GM12878 (cell line): ENCODE data around the gene ZNF200. TPM values are rescaled to one million over a fixed set of nuclear protein-coding genes. Genes with fewer than 3 reads are reported as not detected.
"Not testable (repeated sequence)": the region's sequence is repeated elsewhere in the genome, so short reads cannot be mapped to it uniquely, and the experiment has no call there.

ENCODE experiments used
- ATAC-seq: fragments of 200-7000 bp; cut with Tn5 transposase; 3 replicates; pipeline ENCODE4 v1.9.1; 2020; ENCODE audit warnings: mild to moderate bottlenecking, moderate library complexity
- BruUV-seq: library from RNA; stranded (reverse); fragments of 400-500 nt; replicated peaks from 2 replicates; lab custom pipeline; 2021; lab: Mats Ljungman, UMichigan
- CTCF ChIA-PET: fragments of 300-600 bp; sonication (Branson Sonifier 250); formaldehyde crosslinking; extraction: SDS; loops from one replicate; lab custom pipeline; 2021; ENCODE audit warnings: inconsistent platforms; lab: Yijun Ruan, JAX
- POLR2A ChIA-PET: fragments of 350-600 bp; formaldehyde crosslinking; extraction: SDS; loops from one replicate; lab custom pipeline; 2021; ENCODE audit warnings: inconsistent platforms; lab: Charles Lee
- RAD21 ChIA-PET: fragments of 300-600 bp; sonication (Branson Sonifier 250); formaldehyde crosslinking; loops from one replicate; lab custom pipeline; 2023; ENCODE audit warnings: antibody characterized with exemption; ENCODE audit not compliant: unreplicated experiment; lab: Charles Lee
- SMC1A ChIA-PET: fragments of 300-600 bp; sonication (Branson Sonifier 250); formaldehyde crosslinking; loops from one replicate; lab custom pipeline; 2023; ENCODE audit not compliant: unreplicated experiment, uncharacterized antibody; lab: Charles Lee
- DNase-seq: peaks from one replicate; pipeline ENCODE4 v3.0.0-alpha.2; 2011; ENCODE audit warnings: low read depth, low spot score
- FAIRE-seq: peaks from 3 replicates; lab custom pipeline; 2011; peaks lifted over from hg19 to GRCh38; lab: Jason Lieb, UNC
- H2AFZ ChIP-seq: 2 replicates; pipeline ENCODE4 v1.6.0; 2011; ENCODE audit warnings: low read depth, low read length, control low read depth; ENCODE audit not compliant: control insufficient read depth
- H3K27ac ChIP-seq: 2 replicates; pipeline ENCODE4 v1.5.1; 2011; ENCODE audit warnings: control low read depth; ENCODE audit not compliant: control insufficient read depth, insufficient read depth
- H3K27me3 ChIP-seq, 2 experiments: replicated peaks in 1 of 2; 2 replicates each; pipeline versions ENCODE4 v1.6.0 to v1.6.1; 2011; ENCODE audit warnings: low read length in 1 of 2; ENCODE audit not compliant: control insufficient read depth in 2 of 2, insufficient read depth in 2 of 2
- H3K36me3 ChIP-seq, 2 experiments: 2 replicates each; pipeline ENCODE4 v1.5.1; 2011; ENCODE audit warnings: low read length in 1 of 2; ENCODE audit not compliant: control insufficient read depth in 2 of 2, insufficient read depth in 2 of 2
- H3K4me1 ChIP-seq: 2 replicates; pipeline ENCODE4 v1.6.1; 2011; ENCODE audit warnings: mild to moderate bottlenecking, low read length, moderate library complexity, mixed read lengths; ENCODE audit not compliant: control insufficient read depth, insufficient read depth
- H3K4me2 ChIP-seq: 2 replicates; pipeline ENCODE4 v1.6.0; 2011; ENCODE audit warnings: control low read depth; ENCODE audit not compliant: control insufficient read depth, insufficient read depth
- H3K4me3 ChIP-seq: fragments of 200-600 bp; sonication (generic); 2 replicates; pipeline ENCODE4 v1.5.1; 2016
- H3K79me2 ChIP-seq: 2 replicates; pipeline ENCODE4 v1.6.0; 2011; ENCODE audit warnings: low read length; ENCODE audit not compliant: control insufficient read depth, insufficient read depth
- H3K9ac ChIP-seq: 2 replicates; pipeline ENCODE4 v1.8.0; 2011; ENCODE audit warnings: low read length, control low read depth, mixed read lengths; ENCODE audit not compliant: control insufficient read depth, insufficient read depth
- H3K9me3 ChIP-seq: replicated peaks from 3 replicates; pipeline ENCODE4 v1.5.1; 2011; ENCODE audit warnings: mild to moderate bottlenecking, low read length; ENCODE audit not compliant: control insufficient read depth, insufficient read depth
- H4K20me1 ChIP-seq: 2 replicates; pipeline ENCODE4 v1.6.0; 2011; ENCODE audit not compliant: control insufficient read depth, insufficient read depth
- MTA2 ChIP-seq: fragments of 450-650 bp; IDR thresholded peaks from 2 replicates; pipeline ENCODE4 v1.6.1; 2016; ENCODE audit warnings: low read depth, mild to moderate bottlenecking, moderate library complexity
- MYC ChIP-seq: IDR thresholded peaks from 2 replicates; pipeline ENCODE4 v1.6.1; 2011; ENCODE audit warnings: mild to moderate bottlenecking, low read length, moderate library complexity, inconsistent platforms; ENCODE audit not compliant: insufficient read depth, insufficient replicate concordance, insufficient read length, severe bottlenecking
- NFYB ChIP-seq: IDR thresholded peaks from 2 replicates; pipeline ENCODE4 v1.6.1; 2011; ENCODE audit warnings: low read depth, mild to moderate bottlenecking, low read length, improper control_type of control experiment, moderate library complexity; ENCODE audit not compliant: insufficient read depth
- POU2F2 ChIP-seq: IDR thresholded peaks from 3 replicates; pipeline ENCODE4 v1.6.1; 2011; ENCODE audit warnings: low read depth, mild to moderate bottlenecking, low read length, borderline replicate concordance
- RFX5 ChIP-seq: IDR thresholded peaks from 2 replicates; pipeline ENCODE4 v1.6.1; 2011; ENCODE audit warnings: low read depth, low read length, improper control_type of control experiment
- RUNX3 ChIP-seq: IDR thresholded peaks from 2 replicates; pipeline ENCODE4 v1.6.1; 2012; ENCODE audit warnings: low read length, inconsistent platforms
- SREBF2 ChIP-seq: IDR thresholded peaks from 2 replicates; pipeline ENCODE4 v1.6.1; 2012; ENCODE audit warnings: mild to moderate bottlenecking, low read length
- TBL1XR1 ChIP-seq: IDR thresholded peaks from 2 replicates; pipeline ENCODE4 v1.6.1; 2012; ENCODE audit warnings: low read depth, low read length, improper control_type of control experiment
- WGBS: methylation state at CpG from one replicate; pipeline ENCODE4 v1.1.6; 2016; ENCODE audit warnings: low lambda C conversion rate; ENCODE audit not compliant: insufficient replicate concordance, insufficient coverage; ENCODE audit errors: missing lambda C conversion rate; 5-methylcytosine and 5-hydroxymethylcytosine counted together
- in situ Hi-C: fragments of 300-500 bp; cut with MboI; formaldehyde crosslinking; loops from 9 replicates; pipeline ENCODE4 v1.14.3; 2018; ENCODE audit warnings: mixed read lengths
- intact Hi-C: fragments of 100-400 bp; cut with micrococcal nuclease; formaldehyde crosslinking; loops from one replicate; pipeline ENCODE4 v1.14.2; 2022; ENCODE audit not compliant: unreplicated experiment
- polyA plus RNA-seq, 11 experiments: library from polyadenylated mRNA; depleted of rRNA in 4 of 11; unstranded in 6 of 11; stranded (reverse) in 5 of 11; fragments of >200 nt; fragmentation: Nextera tagmentation in 4 of 11; fragmentation: Illumina TruSeq in 1 of 11; extraction: Ambion mirVana in 4 of 11; extraction: Trizol in 1 of 11; gene quantifications; 1 replicate in 1 of 11; 2 replicates in 10 of 11; pipeline versions ENCODE4 v1.2.1 to v1.2.3, GENCODE V29; 2011 to 2016; ENCODE audit warnings: inconsistent platforms in 2 of 11, missing spikeins in 2 of 11, low read depth in 1 of 11
- total RNA-seq, 4 experiments: library from RNA; depleted of rRNA in 3 of 4; stranded (reverse); fragments of >200 nt in 3 of 4; fragmentation: Illumina TruSeq in 1 of 4; extraction: Trizol in 1 of 4; gene quantifications; 2 replicates each; pipeline versions ENCODE4 v1.2.1 to v1.2.3, GENCODE V29; 2013 to 2021

Gene ZNF200
- total and polyA plus RNA-seq, 10 of the 15 experiments (the other 5 are each of a cell fraction or from before 2014, with no cell fraction given), result 4.0 to 13.9 (median 9.6) TPM

- TF ChIP-seq MYC, result no peak
- TF ChIP-seq SREBF2, result no peak
- no peak for TF ChIP-seq TBL1XR1
- TF ChIP-seq MTA2, result no peak
- no peak for TF ChIP-seq RFX5
- no peak for TF ChIP-seq RUNX3
Observed at GRCh38 chr16:3276679-3277078, 41.7 kb upstream of the ZNF200 start (continued).

- no peaks in the 10 kb centered on the region for H3K9me3 ChIP-seq
- no peak overlapping the region for H3K27ac ChIP-seq
- H2AFZ ChIP-seq, result no peak overlapping the region
- H3K36me3 ChIP-seq, result no peaks in the 10 kb centered on the region
- ATAC-seq, result no peak
- no peaks in the 10 kb centered on the region for H3K79me2 ChIP-seq
- BruUV-seq, result no TSS peak
- no peak overlapping the region for H3K4me3 ChIP-seq
- FAIRE-seq, result no peak
- H3K27me3 ChIP-seq, result no peaks in the 10 kb centered on the region
- ChIA-PET SMC1A (interaction anchor here (0.7 kb wide), 1 partner anchor 796 kb away, joined by 3 read pairs; no protein-coding TSS in a partner anchor), CTCF (no interaction called here), POLR2A (interaction anchor here (0.6 kb wide), 1 partner anchor 37 kb away, joined by 3 read pairs; no protein-coding TSS in a partner anchor), RAD21 (no interaction called here)
- TF ChIP-seq POU2F2, result no peak
- H4K20me1 ChIP-seq, result no peaks in the 10 kb centered on the region
- H3K4me2 ChIP-seq, result no peak overlapping the region
- in situ Hi-C loops, result no loop called here
- H3K4me1 ChIP-seq, result no peaks in the 10 kb centered on the region
- no peak overlapping the region for H3K9ac ChIP-seq
- intact Hi-C loops, result no loop called here
- DNase-seq, result no peak
Observed at GRCh38 chr16:3274947-3275346, 40.0 kb upstream of the ZNF200 start.

DNA sequence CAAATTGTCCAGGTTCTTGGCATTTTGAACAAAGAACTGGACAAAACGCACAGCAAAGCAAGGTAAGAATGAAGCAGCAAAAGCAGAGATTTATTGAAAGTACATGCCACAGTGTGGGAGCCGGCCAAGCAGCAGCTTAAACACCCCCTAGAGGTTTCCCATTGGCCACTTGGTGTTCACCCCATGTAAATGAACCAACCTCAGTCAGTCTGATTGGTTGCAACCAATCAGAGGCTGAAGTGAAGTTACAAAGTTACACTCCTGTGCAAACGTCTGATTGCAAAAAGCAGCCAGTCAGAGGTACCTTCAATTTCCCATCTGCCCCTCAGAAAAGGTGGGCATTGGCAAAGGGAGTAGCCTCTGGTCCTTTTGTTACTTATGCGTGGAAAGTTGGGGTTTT lies 39.5 kb upstream of the ZNF200 start:
- RAD21 ChIA-PET, result no interaction called here
- intact Hi-C loops (no loop called here), in situ Hi-C loops (no loop called here)
- Histone ChIP-seq H2AFZ (no peak overlapping the region), H3K9me3 (no peaks in the 10 kb centered on the region), H3K4me1 (no peaks in the 10 kb centered on the region), H3K27me3 (no peaks in the 10 kb centered on the region), H4K20me1 (no peaks in the 10 kb centered on the region), H3K4me2 (no peak overlapping the region), H3K4me3 (no peak overlapping the region), H3K79me2 (no peaks in the 10 kb centered on the region), H3K27ac (no peak overlapping the region), H3K9ac (no peak overlapping the region), H3K36me3 (no peaks in the 10 kb centered on the region)
- WGBS, result 43% methylated on average over 4 of the region's 4 CpGs
- ATAC-seq, result peak; percentile 48; the same call in 1 of the 3 replicates
- POLR2A ChIA-PET, result interaction anchor here (0.6 kb wide), 1 partner anchor 36 kb away, joined by 3 read pairs; no protein-coding TSS in a partner anchor
- CTCF ChIA-PET, result no interaction called here
- TF ChIP-seq NFYB (0 out of 2 replicates have a peak, but pooled peaks have one; percentile 42), MTA2 (no peak)
- DNase-seq, result no peak
- FAIRE-seq, result no peak
- no TSS peak for BruUV-seq
- SMC1A ChIA-PET, result interaction anchor here (0.7 kb wide), 1 partner anchor 796 kb away, joined by 3 read pairs; no protein-coding TSS in a partner anchor

DNA sequence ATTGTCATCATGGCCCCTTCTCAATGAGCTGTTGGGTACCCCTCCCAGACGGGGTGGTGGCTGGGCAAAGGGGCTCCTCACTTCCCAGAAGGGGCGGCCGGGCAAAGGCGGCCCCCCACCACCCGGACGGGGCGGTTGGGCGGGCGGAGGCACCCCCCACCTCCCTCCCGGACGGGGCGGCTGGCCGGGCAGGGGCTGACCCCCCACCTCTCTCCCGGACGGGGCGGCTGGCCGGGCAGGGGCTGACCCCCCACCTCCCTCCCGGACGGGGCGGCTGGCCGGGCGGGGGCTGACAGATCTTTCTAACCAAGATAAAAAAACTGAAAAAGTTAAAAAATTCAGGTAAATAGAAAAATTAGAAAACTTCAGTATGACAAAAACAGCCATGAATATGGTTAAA lies 36.3 kb upstream of the ZNF200 start:
- H3K4me3 ChIP-seq, CTCF ChIA-PET, RAD21 ChIA-PET, intact Hi-C loops, H3K9me3 ChIP-seq, H3K9ac ChIP-seq, in situ Hi-C loops, H3K27me3 ChIP-seq, H3K27ac ChIP-seq, FAIRE-seq, H4K20me1 ChIP-seq, H3K36me3 ChIP-seq, SMC1A ChIA-PET, H3K4me2 ChIP-seq, BruUV-seq, DNase-seq, H2AFZ ChIP-seq, ATAC-seq, H3K4me1 ChIP-seq, POLR2A ChIA-PET, H3K79me2 ChIP-seq: not testable (repeated sequence)
- 81% methylated on average over 6 of the region's 22 CpGs for WGBS
